Measurements from ENCODE around the gene JAKMIP1.

JAKMIP1 gene

DNA sequence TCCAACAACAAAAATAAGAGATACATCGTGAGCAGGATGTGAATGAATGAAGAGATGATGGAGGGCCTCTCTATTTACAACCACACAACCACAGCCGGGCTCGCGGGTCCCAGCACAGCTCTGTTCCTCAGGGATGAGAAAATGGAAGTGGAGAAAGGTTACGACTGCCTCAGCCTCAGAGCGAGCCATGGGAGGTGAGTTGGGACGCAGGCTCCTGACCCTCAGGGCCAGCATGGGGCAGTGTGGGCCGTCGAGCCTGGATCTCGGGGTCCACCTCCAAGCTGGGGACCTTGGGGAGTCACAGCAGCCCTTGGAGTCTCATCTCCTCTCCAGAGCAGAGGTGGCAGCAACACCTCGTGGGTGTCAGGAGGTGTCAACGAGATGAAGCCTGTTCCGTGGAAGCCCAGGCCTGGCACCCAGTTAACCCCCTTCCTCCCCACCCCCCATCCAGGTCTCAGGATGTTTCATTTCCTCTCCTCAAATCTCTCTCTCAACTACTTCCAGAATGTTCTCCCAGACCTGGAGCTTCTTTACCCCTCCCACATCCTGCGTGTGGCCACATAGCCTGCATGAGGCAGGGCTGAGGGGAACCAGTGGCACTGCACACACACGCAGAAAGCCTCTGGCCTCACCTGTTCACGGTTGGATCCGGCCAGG is 208.1 kb downstream of the JAKMIP1 start:
- DNase-seq (ENCODE audit: low read depth): no peak

DNA sequence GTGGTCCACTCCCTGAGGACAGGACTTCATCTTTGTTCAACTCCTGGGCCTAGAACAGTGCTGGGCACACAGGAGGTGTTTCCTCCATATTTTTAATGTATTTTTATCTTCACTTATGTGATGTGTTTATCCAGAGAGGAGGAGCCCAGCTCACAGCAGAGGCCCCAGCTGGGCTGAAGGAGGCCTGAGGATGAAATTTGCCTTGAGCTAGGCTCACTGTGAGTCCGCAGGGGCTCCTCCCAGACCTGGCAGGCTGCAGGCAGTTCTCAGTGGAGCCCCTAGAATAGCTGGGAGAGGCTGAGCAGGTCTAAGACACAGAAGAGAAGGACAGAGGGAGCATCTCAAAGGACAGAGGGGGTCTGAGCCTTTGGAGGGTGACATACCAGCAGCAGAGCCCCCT is 208.9 kb downstream of the JAKMIP1 start:
- DNase-seq (ENCODE audit: low read depth): no peak

DNA sequence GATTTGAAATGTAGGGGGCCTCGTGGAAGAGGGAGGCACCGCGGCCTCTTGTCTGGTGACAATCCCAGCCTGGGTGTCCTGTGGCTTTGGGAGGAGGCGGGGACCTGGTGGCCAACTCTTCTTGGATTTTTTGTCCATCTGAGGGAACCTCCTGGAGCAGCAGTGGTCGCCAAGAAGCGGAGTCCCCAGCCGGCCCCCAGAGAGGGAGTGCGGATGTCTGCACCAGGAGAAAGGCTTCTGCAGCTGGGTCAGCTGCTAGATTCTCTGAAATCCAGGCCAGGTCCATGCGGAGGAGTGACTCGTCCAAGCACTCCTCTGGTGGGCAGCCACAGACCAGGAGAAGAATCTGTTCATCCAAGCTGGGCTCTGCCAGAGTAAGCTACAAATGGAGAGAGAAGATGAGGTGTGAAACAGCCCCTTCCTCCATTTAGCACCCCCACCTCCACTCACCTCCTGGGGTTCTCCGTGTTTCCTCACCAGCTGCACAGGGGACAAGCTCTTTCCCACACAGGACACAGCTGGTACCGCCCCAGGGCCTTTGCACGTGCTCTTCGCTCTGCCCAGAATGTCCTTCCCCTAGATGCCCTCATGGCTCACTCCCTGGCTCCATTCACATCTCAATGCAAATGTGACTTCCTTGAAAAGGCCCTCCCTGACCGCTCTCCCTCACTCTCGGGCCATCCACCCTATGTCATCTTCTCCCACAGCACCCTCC is 209.7 kb downstream of the JAKMIP1 start:
- no peak for DNase-seq (ENCODE audit: low read depth)

DNA sequence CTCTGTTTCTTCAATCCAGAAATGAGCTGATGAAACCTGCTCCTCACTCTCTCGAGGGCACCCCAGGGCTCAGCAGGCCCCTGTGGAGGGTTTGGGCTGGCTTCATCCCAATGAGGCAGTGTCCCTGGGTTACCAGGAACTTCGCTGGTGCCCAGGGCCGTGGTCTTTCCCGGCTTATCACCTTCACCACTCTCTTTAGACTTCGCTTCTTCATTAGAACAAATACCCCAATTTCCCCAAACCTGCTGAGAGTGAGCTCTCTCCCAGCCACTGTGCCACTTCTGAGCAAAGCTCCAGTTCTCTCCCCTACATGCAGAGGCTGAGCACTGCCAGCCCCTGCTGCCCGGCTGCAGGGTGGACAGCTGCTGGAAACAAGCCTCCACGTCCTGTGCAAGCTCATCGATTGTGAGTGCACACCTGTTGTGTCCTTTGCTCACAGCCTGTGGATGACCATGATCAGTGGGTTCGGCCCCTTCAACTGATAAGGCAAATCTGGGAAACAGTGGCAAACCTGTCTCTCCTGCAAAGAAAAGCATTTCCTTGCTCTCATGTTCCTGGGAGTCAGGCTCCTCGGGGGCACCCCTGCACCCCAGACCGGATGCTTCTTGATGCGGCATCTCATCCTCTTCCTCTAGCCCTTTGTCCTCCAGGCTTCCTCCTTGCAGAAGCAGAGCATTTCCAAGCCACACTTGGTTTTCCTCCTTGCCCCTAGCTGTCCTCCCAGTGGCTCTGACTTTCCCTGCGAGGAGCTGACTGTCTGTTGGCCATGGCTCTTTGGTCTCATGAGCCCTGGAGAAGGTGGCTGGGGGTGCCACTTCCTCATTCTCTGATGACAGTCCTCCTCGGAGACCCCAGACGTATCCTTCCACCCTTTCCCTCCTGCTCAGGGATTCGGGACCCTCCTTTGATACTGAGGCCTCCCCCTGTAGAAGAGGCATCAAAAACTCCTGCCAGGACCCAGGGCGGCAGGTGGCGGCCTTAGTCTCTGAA is 210.8 kb downstream of the JAKMIP1 start:
- no peak for DNase-seq (ENCODE audit: low read depth)

DNA sequence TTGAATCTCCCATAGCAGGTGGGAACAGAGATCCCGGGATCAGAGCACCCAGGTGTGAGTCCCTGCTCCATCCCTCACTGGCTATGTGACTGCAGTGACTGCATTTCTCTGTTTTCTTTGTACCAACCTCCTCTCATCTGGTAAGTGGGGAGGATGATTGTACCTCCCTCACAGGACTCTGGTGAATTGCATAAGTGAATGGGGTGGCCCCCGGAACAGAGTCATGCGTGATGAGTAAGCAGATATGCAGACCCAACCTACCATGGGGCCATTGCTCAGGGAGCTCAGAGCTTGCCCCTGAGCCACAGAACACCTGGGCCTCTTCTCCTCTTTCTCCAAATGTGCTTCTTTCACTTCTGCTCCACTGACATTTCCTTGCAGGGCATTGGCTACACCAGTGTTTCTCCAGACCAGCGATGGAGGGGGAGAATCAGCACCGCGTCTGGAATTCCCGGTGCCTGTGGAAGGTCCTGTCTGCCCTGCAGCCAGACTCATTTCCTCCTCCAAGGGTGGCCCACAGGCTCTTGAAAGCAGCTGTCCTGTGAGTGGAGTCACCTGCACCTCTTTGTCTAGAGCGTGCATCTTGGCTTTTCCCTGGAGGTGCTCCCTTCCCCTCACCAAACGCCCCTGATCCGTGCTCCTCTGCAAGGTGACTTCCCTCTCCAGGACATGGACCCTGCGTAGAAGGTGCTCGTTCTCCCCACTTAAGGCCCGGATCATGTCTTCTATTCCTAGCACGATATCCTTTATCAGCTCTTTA is 212.1 kb downstream of the JAKMIP1 start:
- no peak for DNase-seq (ENCODE audit: low read depth)

DNA sequence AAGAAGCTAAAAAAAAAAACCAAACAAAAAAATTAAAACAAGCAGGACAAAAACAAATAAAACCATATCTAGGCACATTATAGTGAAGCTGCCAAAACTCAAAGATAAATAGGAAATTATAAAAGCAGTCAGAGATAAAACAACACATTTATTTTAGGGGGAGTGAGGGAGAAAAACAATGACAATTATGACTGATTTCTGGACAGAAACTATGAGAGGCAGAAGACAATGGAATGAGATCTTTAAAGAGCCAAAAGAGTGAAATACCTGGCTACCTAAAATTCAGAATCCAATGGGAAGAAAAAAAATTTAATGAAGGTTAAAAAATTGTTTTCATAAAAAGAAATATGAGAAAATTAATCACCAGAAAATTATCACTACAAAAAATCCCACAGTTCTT is 215.5 kb downstream of the JAKMIP1 start:
- no peak for DNase-seq (ENCODE audit: low read depth)

DNA sequence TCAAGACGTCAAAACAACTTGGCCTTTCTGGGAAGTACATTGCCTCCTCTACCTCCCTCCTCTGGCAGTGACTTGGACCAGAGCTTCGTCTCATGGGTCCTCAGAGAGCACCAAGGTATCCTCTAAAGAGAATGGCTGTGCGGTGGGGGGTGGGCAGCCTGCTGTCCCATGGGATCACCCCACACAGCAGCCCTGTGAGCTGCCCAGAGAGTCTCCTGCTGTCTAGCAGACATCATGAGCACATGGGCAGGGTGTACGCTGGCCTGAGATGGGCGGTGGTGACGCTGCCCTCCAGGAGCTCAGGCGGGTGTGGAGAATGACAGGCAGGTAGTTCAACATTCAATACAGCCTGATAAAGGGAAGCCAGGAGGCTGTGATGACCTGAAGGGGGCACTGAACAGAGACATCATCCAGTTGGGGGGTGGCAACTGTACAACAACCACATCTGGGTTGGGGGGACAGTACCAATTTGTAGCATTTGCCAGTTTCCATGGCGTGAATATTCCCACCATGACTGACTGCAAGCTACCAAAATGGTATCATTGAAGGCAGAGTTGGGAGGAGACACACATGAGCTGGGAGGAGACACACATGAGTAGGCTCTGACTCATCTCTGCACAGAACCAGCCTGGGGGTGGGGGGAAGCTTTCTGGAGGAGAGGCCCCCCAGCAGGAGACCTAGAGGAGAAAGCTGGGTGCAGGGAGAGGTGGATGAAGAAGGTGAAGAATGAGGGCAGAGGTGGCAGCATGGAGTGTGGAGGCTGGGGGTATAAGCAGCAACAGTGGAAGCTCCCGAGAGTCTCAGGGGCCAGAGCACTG is 218.0 kb downstream of the JAKMIP1 start:
- no peak for DNase-seq (ENCODE audit: low read depth)

DNA sequence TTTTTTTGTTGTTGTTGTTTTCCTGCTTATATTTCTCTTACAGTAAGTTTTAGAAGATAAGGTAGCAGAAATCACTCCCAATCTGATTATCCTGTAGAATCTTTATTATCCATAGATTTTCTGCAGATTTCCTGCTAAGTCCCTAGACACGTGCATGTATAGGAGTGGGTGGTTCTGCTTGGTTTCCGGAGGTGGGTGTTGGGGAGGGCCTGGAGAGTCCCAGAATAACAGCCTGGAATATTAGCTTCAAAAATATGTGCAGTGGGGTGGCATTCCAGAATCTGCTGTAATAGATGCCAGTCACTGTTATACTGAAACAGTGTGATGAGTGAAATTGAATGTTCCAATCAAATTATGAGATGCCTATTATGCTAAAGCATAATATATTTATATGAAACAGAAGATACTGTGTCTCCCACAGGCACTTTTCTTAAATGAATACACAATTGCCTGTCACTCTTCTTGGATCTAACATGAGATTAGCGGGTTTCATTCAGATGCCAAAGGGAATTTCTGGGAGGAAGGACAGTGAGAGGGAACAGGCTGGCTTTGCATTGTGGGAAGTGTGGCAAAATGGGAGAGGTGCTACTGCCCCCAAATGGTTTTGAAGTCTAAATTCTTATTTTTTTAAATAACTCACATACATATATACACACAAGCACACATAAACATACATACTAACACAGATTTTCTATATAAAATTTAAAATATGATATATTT is 219.8 kb downstream of the JAKMIP1 start:
- no peak for DNase-seq (ENCODE audit: low read depth)

DNA sequence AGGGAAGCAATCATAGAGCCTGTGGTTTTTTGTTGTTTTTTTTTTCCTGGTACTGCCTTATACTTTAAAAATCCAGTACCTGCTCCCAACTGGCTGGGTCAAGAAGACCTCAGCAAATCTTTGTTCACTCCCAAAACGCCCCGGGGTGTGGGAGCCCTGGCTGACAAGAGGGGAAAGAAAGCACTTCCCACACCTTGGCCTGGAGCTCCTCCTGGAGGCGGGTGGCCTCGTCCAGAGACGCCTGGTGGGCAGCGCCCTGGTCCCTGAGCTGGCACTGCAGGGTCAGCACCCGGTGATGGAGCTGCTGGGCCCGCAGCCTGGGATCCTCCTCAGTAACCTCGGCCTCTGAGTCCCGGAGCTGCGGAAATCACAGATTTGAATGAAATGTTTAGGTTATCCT is 220.4 kb downstream of the JAKMIP1 start:
- no peak for DNase-seq (ENCODE audit: low read depth)

DNA sequence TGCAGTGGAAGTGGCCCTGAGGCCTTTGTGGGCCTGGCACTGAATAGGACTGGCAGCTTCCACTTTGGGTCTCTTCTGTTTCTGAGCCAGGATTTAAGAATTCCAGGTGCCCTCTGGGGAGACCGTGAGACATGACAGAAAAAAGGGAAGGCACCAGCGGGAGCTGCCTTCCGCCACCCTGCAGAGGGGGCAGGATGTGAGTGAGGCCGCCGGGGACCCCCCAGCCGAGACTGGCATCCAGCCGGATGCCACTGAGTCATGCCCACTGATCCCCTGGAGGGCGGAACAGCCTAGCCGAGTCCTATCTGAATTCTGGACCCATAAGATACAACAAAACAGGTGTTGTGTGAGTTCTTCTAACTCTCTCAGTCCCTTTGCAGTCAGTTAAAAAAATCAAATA is 223.4 kb downstream of the JAKMIP1 start:
- DNase-seq (ENCODE audit: low read depth): no peak

DNA sequence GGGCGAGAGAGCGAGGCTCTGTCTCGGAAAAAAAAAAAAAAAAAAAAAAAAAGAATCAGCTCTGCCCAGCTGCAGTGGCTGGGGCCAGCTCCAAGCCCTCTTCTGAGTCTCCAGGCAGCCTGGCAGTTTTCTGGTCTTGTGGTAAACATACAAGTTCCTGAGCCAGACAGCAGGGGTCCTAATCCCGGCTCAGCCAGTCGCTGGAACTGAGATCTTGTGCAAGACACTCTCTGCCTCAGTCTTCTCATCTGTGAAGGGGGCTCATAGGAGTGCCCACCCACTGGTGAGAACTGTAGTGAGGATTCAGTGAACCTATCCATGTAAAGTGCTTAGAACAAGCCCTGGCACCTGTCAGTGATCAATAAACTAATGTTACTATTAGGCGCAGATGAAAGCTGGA is 223.9 kb downstream of the JAKMIP1 start:
- no peak for DNase-seq (ENCODE audit: low read depth)

All from stimulated activated CD8-positive, alpha-beta memory T cell treated with anti-CD3 and anti-CD28 coated beads, Interleukin-7, amount 100 ng/mL, for 24 hours (primary cell).